Astrocyte (in vitro differentiated cells and primary cell): ENCODE measurements around the gene KRTAP19-6. TPM values are rescaled to one million over a fixed set of nuclear protein-coding genes. Genes with fewer than 3 reads are reported as not detected.

Source experiments
- DNase-seq: peaks from one replicate; pipeline ENCODE4 v3.0.0-alpha.2; 2010; ENCODE audit warnings: low read depth
- FAIRE-seq: peaks from 2 replicates; lab custom pipeline; 2011; peaks lifted over from hg19 to GRCh38; lab: Jason Lieb, UNC
- H2AFZ ChIP-seq: 2 replicates; pipeline ENCODE4 v1.6.0; 2012; ENCODE audit warnings: low read depth, low read length, inconsistent platforms
- H3K27ac ChIP-seq: 2 replicates; pipeline ENCODE4 v1.5.1; 2011; ENCODE audit warnings: low read depth, low read length, inconsistent platforms
- H3K27me3 ChIP-seq: 2 replicates; pipeline ENCODE4 v1.6.0; 2011; ENCODE audit warnings: low read length, inconsistent platforms; ENCODE audit not compliant: insufficient read depth
- H3K36me3 ChIP-seq: 2 replicates; pipeline ENCODE4 v1.5.1; 2011; ENCODE audit warnings: low read length, inconsistent platforms; ENCODE audit not compliant: insufficient read depth
- H3K4me1 ChIP-seq: 2 replicates; pipeline ENCODE4 v1.5.1; 2011; ENCODE audit warnings: low read length, inconsistent platforms; ENCODE audit not compliant: insufficient read depth
- H3K4me2 ChIP-seq: 2 replicates; pipeline ENCODE4 v1.6.0; 2012; ENCODE audit warnings: low read length, inconsistent platforms
- H3K4me3 ChIP-seq: 2 replicates; pipeline ENCODE4 v1.5.1; 2011; ENCODE audit warnings: low read depth, mild to moderate bottlenecking, low read length, inconsistent platforms; ENCODE audit not compliant: insufficient read depth
- H3K79me2 ChIP-seq: 2 replicates; pipeline ENCODE4 v1.6.0; 2012; ENCODE audit warnings: mild to moderate bottlenecking, low read length, inconsistent platforms; ENCODE audit not compliant: insufficient read depth
- H3K9ac ChIP-seq: 2 replicates; pipeline ENCODE4 v1.6.0; 2012; ENCODE audit warnings: mild to moderate bottlenecking, low read length, inconsistent platforms
- H3K9me3 ChIP-seq: 2 replicates; pipeline ENCODE4 v1.5.1; 2012; ENCODE audit warnings: low read depth, mild to moderate bottlenecking, low read length, inconsistent platforms; ENCODE audit not compliant: insufficient read depth
- H4K20me1 ChIP-seq: 2 replicates; pipeline ENCODE4 v1.6.0; 2012; ENCODE audit warnings: low read length, inconsistent platforms; ENCODE audit not compliant: insufficient read depth
- H3K27ac Mint-ChIP-seq: one replicate; pipeline ENCODE4 v1.8.0; 2021; ENCODE audit warnings: mild to moderate bottlenecking, mixed read lengths; ENCODE audit not compliant: unreplicated experiment
- H3K27me3 Mint-ChIP-seq: one replicate; pipeline ENCODE4 v1.8.0; 2021; ENCODE audit warnings: low read depth, mixed read lengths; ENCODE audit not compliant: unreplicated experiment
- H3K36me3 Mint-ChIP-seq: one replicate; pipeline ENCODE4 v1.8.0; 2021; ENCODE audit warnings: low read depth, mixed read lengths; ENCODE audit not compliant: unreplicated experiment
- H3K4me1 Mint-ChIP-seq: one replicate; pipeline ENCODE4 v1.8.0; 2021; ENCODE audit warnings: low read depth, mixed read lengths; ENCODE audit not compliant: unreplicated experiment
- H3K4me3 Mint-ChIP-seq: one replicate; pipeline ENCODE4 v1.8.0; 2021; ENCODE audit warnings: mild to moderate bottlenecking, moderate library complexity, mixed read lengths; ENCODE audit not compliant: unreplicated experiment
- H3K9me3 Mint-ChIP-seq: one replicate; pipeline ENCODE4 v1.8.0; 2021; ENCODE audit warnings: mild to moderate bottlenecking, mixed read lengths; ENCODE audit not compliant: unreplicated experiment
- CTCF ChIP-seq: IDR thresholded peaks from 2 replicates; pipeline ENCODE4 v1.5.1; 2011; ENCODE audit warnings: low read depth, mild to moderate bottlenecking, inconsistent platforms, low read length, moderate library complexity; ENCODE audit not compliant: insufficient read depth
- EZH2 ChIP-seq: IDR thresholded peaks from 2 replicates; pipeline ENCODE4 v1.6.1; 2012; ENCODE audit warnings: mild to moderate bottlenecking, low read length, inconsistent platforms; ENCODE audit not compliant: insufficient read depth
- total RNA-seq: library from RNA; stranded (reverse); gene quantifications from 2 replicates; pipeline ENCODE4 v1.2.1, GENCODE V29; 2021

KRTAP19-6 gene
- total RNA-seq, 1 donor from 2014 or later, result not detected

- no peaks in the 10 kb centered on the region for H4K20me1 ChIP-seq
- Mint-ChIP-seq H3K4me3 (no peak overlapping the region), H3K36me3 (no peaks in the 10 kb centered on the region), H3K4me1 (peaks cover 9% of the 10 kb centered on the region), H3K9me3 (no peaks in the 10 kb centered on the region), H3K27me3 (no peaks in the 10 kb centered on the region), H3K27ac (no peak overlapping the region)
- H2AFZ ChIP-seq, result no peak overlapping the region
- H3K27ac ChIP-seq, result no peak overlapping the region
- no peak overlapping the region for H3K9ac ChIP-seq
- H3K79me2 ChIP-seq, result no peaks in the 10 kb centered on the region
- H3K36me3 ChIP-seq, result no peaks in the 10 kb centered on the region
- no peaks in the 10 kb centered on the region for H3K4me1 ChIP-seq
- H3K9me3 ChIP-seq, result peaks cover 5% of the 10 kb centered on the region
- no peaks in the 10 kb centered on the region for H3K27me3 ChIP-seq
- no peak for FAIRE-seq
- no peak overlapping the region for H3K4me2 ChIP-seq
- DNase-seq, result no peak
- H3K4me3 ChIP-seq, result no peak overlapping the region
- no peak for TF ChIP-seq CTCF
- no peak for TF ChIP-seq EZH2
These were observed 38.5 kb upstream of the KRTAP19-6 start for GRCh38 chr21:30580132-30580531.

DNA sequence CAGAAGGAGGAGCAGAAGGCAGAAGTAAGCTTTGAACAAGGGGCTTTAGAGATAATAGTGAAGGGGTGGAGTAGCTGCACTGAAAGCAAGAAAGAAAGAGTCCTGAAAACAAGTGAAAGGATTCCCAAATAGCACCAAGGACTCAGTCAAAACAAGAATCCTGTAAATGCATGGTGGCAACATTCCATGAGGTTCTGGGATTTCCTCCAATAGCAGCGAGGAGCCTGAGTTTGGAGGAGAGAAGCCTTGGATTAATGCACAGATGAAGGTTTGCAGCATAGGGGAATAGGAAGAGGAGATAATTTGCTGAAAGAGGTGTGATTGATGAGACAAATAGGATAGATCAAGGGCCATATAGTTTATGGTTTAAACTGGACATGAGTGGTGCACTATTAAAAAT lies 37.7 kb upstream of the KRTAP19-6 start:
- H2AFZ ChIP-seq, result no peak overlapping the region
- no peaks in the 10 kb centered on the region for H4K20me1 ChIP-seq
- DNase-seq, result no peak
- Mint-ChIP-seq H3K4me3 (no peak overlapping the region), H3K36me3 (no peaks in the 10 kb centered on the region), H3K4me1 (peaks cover 9% of the 10 kb centered on the region), H3K9me3 (no peaks in the 10 kb centered on the region), H3K27ac (no peak overlapping the region), H3K27me3 (no peaks in the 10 kb centered on the region)
- no peaks in the 10 kb centered on the region for H3K79me2 ChIP-seq
- no peaks in the 10 kb centered on the region for H3K27me3 ChIP-seq
- H3K36me3 ChIP-seq, result no peaks in the 10 kb centered on the region
- H3K4me1 ChIP-seq, result no peaks in the 10 kb centered on the region
- TF ChIP-seq CTCF (no peak), EZH2 (no peak)
- no peak overlapping the region for H3K9ac ChIP-seq
- no peak overlapping the region for H3K4me3 ChIP-seq
- no peak overlapping the region for H3K27ac ChIP-seq
- no peak for FAIRE-seq
- H3K9me3 ChIP-seq, result peaks cover 5% of the 10 kb centered on the region
- no peak overlapping the region for H3K4me2 ChIP-seq

- no peaks in the 10 kb centered on the region for H3K36me3 Mint-ChIP-seq
- Histone ChIP-seq H3K4me3 (no peak overlapping the region), H4K20me1 (no peaks in the 10 kb centered on the region), H3K79me2 (no peaks in the 10 kb centered on the region), H3K36me3 (no peaks in the 10 kb centered on the region), H3K27ac (no peak overlapping the region), H3K4me2 (no peak overlapping the region), H3K4me1 (no peaks in the 10 kb centered on the region), H3K9ac (no peak overlapping the region), H3K27me3 (no peaks in the 10 kb centered on the region), H3K9me3 (peaks cover 5% of the 10 kb centered on the region), H2AFZ (no peak overlapping the region)
- no peaks in the 10 kb centered on the region for H3K27me3 Mint-ChIP-seq
- no peak overlapping the region for H3K4me3 Mint-ChIP-seq
- FAIRE-seq, result no peak
- H3K4me1 Mint-ChIP-seq, result peaks cover 9% of the 10 kb centered on the region
- DNase-seq, result no peak
- no peak overlapping the region for H3K27ac Mint-ChIP-seq
- no peaks in the 10 kb centered on the region for H3K9me3 Mint-ChIP-seq
- TF ChIP-seq CTCF (no peak), EZH2 (no peak)
These were observed 36.1 kb upstream of the KRTAP19-6 start for GRCh38 chr21:30577766-30578165.
